C1 segment of cervical spinal cord (tissue), 14 donors: ENCODE data around the gene PUM1.
"Not testable (repeated sequence)": the region's sequence is repeated elsewhere in the genome, so short reads cannot be mapped to it uniquely, and the experiment has no call there.

Experiments
- DNase-seq, 14 donors: peaks; one replicate each; lab custom pipeline; 2025; lab: John Stamatoyannopoulos, UW

Gene PUM1

GRCh38 chr1:30998171-30998570 lies 67.3 kb downstream of the PUM1 start:
- no peak for DNase-seq

- no peak for DNase-seq
Measured at GRCh38 chr1:30997463-30998057, 68.0 kb downstream of the PUM1 start.

GRCh38 chr1:30995990-30996612 lies 69.4 kb downstream of the PUM1 start:
- DNase-seq, result peak in 1 of 14 donors; percentile 15

GRCh38 chr1:30991862-30992606 lies 73.5 kb downstream of the PUM1 start:
- no peak for DNase-seq

GRCh38 chr1:30990591-30990990 lies 74.9 kb downstream of the PUM1 start:
- no peak for DNase-seq

GRCh38 chr1:30988045-30988444 lies 77.5 kb downstream of the PUM1 start:
- DNase-seq, result no peak

- no peak for DNase-seq
Measured at GRCh38 chr1:30986755-30987154, 78.8 kb downstream of the PUM1 start.

- no peak for DNase-seq
Measured at GRCh38 chr1:30984991-30985503, 80.5 kb downstream of the PUM1 start.

GRCh38 chr1:30984165-30984889 lies 81.2 kb downstream of the PUM1 start:
- DNase-seq, result no peak

- no peak for DNase-seq
Measured at GRCh38 chr1:30982937-30983336, 82.6 kb downstream of the PUM1 start.

GRCh38 chr1:30982431-30982830 lies 83.1 kb downstream of the PUM1 start:
- DNase-seq, result no peak

- no peak for DNase-seq
Measured at GRCh38 chr1:30981172-30981571, 84.3 kb downstream of the PUM1 start.

GRCh38 chr1:30977511-30977910 lies 88.0 kb downstream of the PUM1 start:
- no peak for DNase-seq

- no peak for DNase-seq
Measured at GRCh38 chr1:30977105-30977504, 88.4 kb downstream of the PUM1 start.

- DNase-seq, result no peak
Measured at GRCh38 chr1:30976143-30976542, 89.4 kb downstream of the PUM1 start.

- DNase-seq, result no peak
Measured at GRCh38 chr1:30975217-30975616, 90.3 kb downstream of the PUM1 start.

GRCh38 chr1:30974536-30974935 lies 91.0 kb downstream of the PUM1 start:
- no peak for DNase-seq

- not testable (repeated sequence) for DNase-seq
Measured at GRCh38 chr1:30972349-30972748, 93.2 kb downstream of the PUM1 start.

GRCh38 chr1:30971496-30971895 lies 94.0 kb downstream of the PUM1 start:
- DNase-seq, result no peak

- DNase-seq, result no peak
Measured at GRCh38 chr1:30969903-30970302, 95.6 kb downstream of the PUM1 start.

- DNase-seq, result peak in 1 of 14 donors; percentile 15
Measured at GRCh38 chr1:30968220-30968971, 97.1 kb downstream of the PUM1 start.
